Calu3 (cell line): ENCODE measurements around the gene SIGLEC8. TPM values are rescaled to one million over a fixed set of nuclear protein-coding genes. Genes with fewer than 3 reads are reported as not detected.

ENCODE experiments used
- BruUV-seq: library from RNA; stranded (reverse); fragments of 400-500 nt; replicated peaks from 2 replicates; lab custom pipeline; 2021; lab: Mats Ljungman, UMichigan
- CTCF ChIA-PET: fragments of 300-600 bp; sonication (Branson Sonifier 250); formaldehyde crosslinking; loops from one replicate; lab custom pipeline; 2022; ENCODE audit warnings: antibody characterized with exemption; lab: Charles Lee
- DNase-seq: peaks from one replicate; pipeline ENCODE4 v3.0.0; 2022
- H3K27ac Mint-ChIP-seq: one replicate; pipeline ENCODE4 v1.8.0; 2022; ENCODE audit warnings: mixed read lengths; ENCODE audit not compliant: unreplicated experiment
- H3K27me3 Mint-ChIP-seq: one replicate; pipeline ENCODE4 v1.8.0; 2022; ENCODE audit warnings: mixed read lengths; ENCODE audit not compliant: unreplicated experiment
- H3K36me3 Mint-ChIP-seq: one replicate; pipeline ENCODE4 v1.8.0; 2022; ENCODE audit warnings: mild to moderate bottlenecking, moderate library complexity, mixed read lengths; ENCODE audit not compliant: insufficient read depth, unreplicated experiment
- H3K4me1 Mint-ChIP-seq: one replicate; pipeline ENCODE4 v1.8.0; 2022; ENCODE audit warnings: mild to moderate bottlenecking, low read depth, mixed read lengths; ENCODE audit not compliant: unreplicated experiment
- H3K4me3 Mint-ChIP-seq: one replicate; pipeline ENCODE4 v1.8.0; 2022; ENCODE audit warnings: mild to moderate bottlenecking, low read depth, moderate library complexity, mixed read lengths; ENCODE audit not compliant: unreplicated experiment
- H3K9me3 Mint-ChIP-seq: one replicate; pipeline ENCODE4 v1.8.0; 2022; ENCODE audit warnings: low read depth, mixed read lengths; ENCODE audit not compliant: unreplicated experiment
- CTCF ChIP-seq: fragments of 200-600 bp; IDR thresholded peaks from one replicate; pipeline ENCODE4 v1.8.0; 2022; ENCODE audit warnings: antibody characterized with exemption; ENCODE audit not compliant: unreplicated experiment
- intact Hi-C: fragments of 100-400 bp; cut with micrococcal nuclease; formaldehyde crosslinking; loops from one replicate; pipeline ENCODE4 v1.10.0; 2022; ENCODE audit not compliant: unreplicated experiment
- total RNA-seq: library from RNA; stranded (reverse); gene quantifications from 2 replicates; pipeline ENCODE4 v1.2.3, GENCODE V29; 2022

Gene SIGLEC8
- total RNA-seq, 1 experiment from 2014 or later: not detected

DNA sequence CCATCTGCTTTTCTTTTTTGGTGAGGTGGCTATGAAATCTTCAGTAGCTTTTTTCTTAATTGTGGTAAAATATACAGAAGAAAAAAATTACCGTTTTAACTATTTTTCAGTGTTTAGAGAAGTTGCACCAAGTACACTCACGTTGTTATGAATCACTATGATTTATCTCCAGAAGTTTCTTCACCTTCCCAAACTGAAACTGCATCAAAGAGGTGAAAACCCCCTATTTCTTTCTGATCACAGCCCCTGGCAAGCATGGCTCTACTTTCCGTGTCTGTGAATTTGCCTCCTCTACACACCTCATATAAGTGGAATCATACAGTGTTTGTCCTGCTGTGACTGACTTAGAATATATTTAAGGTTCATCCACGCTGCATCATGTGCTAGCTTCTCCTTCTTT, 25.2 kb downstream of the SIGLEC8 start:
- CTCF ChIA-PET: interaction anchor here (0.6 to 0.9 kb wide), 4 partner anchors 15 to 332 kb away, joined by 4 to 6 read pairs (median 4); no protein-coding TSS in a partner anchor
- Mint-ChIP-seq H3K27ac (no peak overlapping the region), H3K36me3 (no peaks in the 10 kb centered on the region), H3K9me3 (no peaks in the 10 kb centered on the region), H3K27me3 (peaks cover 86% of the 10 kb centered on the region), H3K4me3 (no peak overlapping the region), H3K4me1 (no peaks in the 10 kb centered on the region)
- BruUV-seq: no TSS peak
- no peak for TF ChIP-seq CTCF
- intact Hi-C loops: no loop called here
- no peak for DNase-seq

- Mint-ChIP-seq H3K9me3 (no peaks in the 10 kb centered on the region), H3K27me3 (peaks cover 85% of the 10 kb centered on the region), H3K36me3 (no peaks in the 10 kb centered on the region), H3K27ac (no peak overlapping the region), H3K4me1 (no peaks in the 10 kb centered on the region), H3K4me3 (no peak overlapping the region)
- CTCF ChIA-PET: no interaction called here
- no peak for DNase-seq
- no peak for TF ChIP-seq CTCF
- BruUV-seq: no TSS peak
- intact Hi-C loops: no loop called here
Observed at GRCh38 chr19:51431124-51431523, 27.1 kb downstream of the SIGLEC8 start.

DNA sequence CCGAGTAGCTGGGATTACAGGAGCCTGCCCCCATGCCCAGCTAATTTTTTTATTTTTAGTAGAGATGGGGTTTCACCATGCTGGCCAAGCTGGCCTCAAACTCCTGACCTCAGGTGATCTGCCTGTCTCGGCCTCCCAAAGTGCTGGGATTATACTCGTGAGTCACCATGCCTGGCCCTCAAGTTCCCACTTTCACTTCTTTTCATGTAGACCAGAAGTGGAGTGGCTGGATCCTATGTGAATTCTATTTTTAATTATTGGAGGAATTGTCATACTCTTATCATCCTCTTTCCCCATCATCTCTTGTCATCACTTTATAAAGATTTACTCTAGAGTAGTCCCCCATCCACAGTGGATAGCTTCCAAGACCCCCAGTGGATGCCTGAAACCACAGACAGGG, 28.0 kb downstream of the SIGLEC8 start:
- no peaks in the 10 kb centered on the region for H3K4me1 Mint-ChIP-seq
- no peaks in the 10 kb centered on the region for H3K36me3 Mint-ChIP-seq
- no TSS peak for BruUV-seq
- no peak for TF ChIP-seq CTCF
- no peaks in the 10 kb centered on the region for H3K9me3 Mint-ChIP-seq
- H3K27me3 Mint-ChIP-seq: peaks cover 85% of the 10 kb centered on the region
- intact Hi-C loops: no loop called here
- H3K4me3 Mint-ChIP-seq: no peak overlapping the region
- DNase-seq: no peak
- CTCF ChIA-PET: no interaction called here
- no peak overlapping the region for H3K27ac Mint-ChIP-seq

GRCh38 chr19:51427201-51427600, 31.1 kb downstream of the SIGLEC8 start:
- CTCF ChIA-PET: interaction anchor here (0.6 kb wide), 1 partner anchor 732 kb away, joined by 6 read pairs; no protein-coding TSS in a partner anchor
- Mint-ChIP-seq H3K36me3 (no peaks in the 10 kb centered on the region), H3K27ac (no peak overlapping the region), H3K4me3 (no peak overlapping the region), H3K4me1 (no peaks in the 10 kb centered on the region), H3K9me3 (no peaks in the 10 kb centered on the region), H3K27me3 (peaks cover 78% of the 10 kb centered on the region)
- BruUV-seq: no TSS peak
- intact Hi-C loops: no loop called here
- TF ChIP-seq CTCF: no peak
- DNase-seq: no peak
